Psoas muscle (tissue), 8 donors: ENCODE data around the gene OSGIN1. TPM values are rescaled to one million over a fixed set of nuclear protein-coding genes. Genes with fewer than 3 reads are reported as not detected.

Source experiments
- ATAC-seq, 4 donors: fragments of 200-7000 bp; cut with Tn5 transposase; one replicate each; pipeline ENCODE4 v1.9.1; 2020; ENCODE audit warnings: moderate library complexity in 3 of 4, mild to moderate bottlenecking in 2 of 4
- DNase-seq, 2 donors: peaks; one replicate each; pipeline ENCODE4 v3.0.0-alpha.2; 2020
- H3K27ac ChIP-seq: fragments of 200-600 bp; one replicate; pipeline ENCODE4 v1.8.0; 2022
- H3K27me3 ChIP-seq, 3 donors: fragments of 200-600 bp in 1 of 3; one replicate each; pipeline versions ENCODE4 v1.6.1 to v1.8.0; 2013 to 2022; ENCODE audit warnings: low read length in 2 of 3, mild to moderate bottlenecking in 2 of 3, moderate library complexity in 1 of 3; ENCODE audit not compliant: insufficient read depth in 3 of 3
- H3K36me3 ChIP-seq, 2 donors: fragments of 200-600 bp in 1 of 2; one replicate each; pipeline versions ENCODE4 v1.6.1 to v1.8.0; 2013 to 2022; ENCODE audit warnings: low read depth in 1 of 2, mild to moderate bottlenecking in 1 of 2, moderate library complexity in 1 of 2; ENCODE audit not compliant: insufficient read depth in 1 of 2
- H3K4me1 ChIP-seq: fragments of 200-600 bp; one replicate; pipeline ENCODE4 v1.8.0; 2022
- H3K4me3 ChIP-seq: fragments of 200-600 bp; one replicate; pipeline ENCODE4 v1.8.0; 2022; ENCODE audit warnings: mild to moderate bottlenecking
- H3K9me3 ChIP-seq: fragments of 200-600 bp; one replicate; pipeline ENCODE4 v1.8.0; 2022
- CTCF ChIP-seq: fragments of 200-600 bp; IDR thresholded peaks from one replicate; pipeline ENCODE4 v1.8.0; 2022; ENCODE audit warnings: antibody characterized with exemption
- WGBS, 3 donors: extraction: QIAGEN DNeasy Blood & Tissue Kit; methylation state at CpG; one replicate each; pipeline versions ENCODE4 v1.1.6 to v1.1.7; 2013; 5-methylcytosine and 5-hydroxymethylcytosine counted together
- intact Hi-C, 2 donors: fragments of 100-400 bp; cut with DNase I; formaldehyde crosslinking; loops; one replicate each; pipeline versions ENCODE4 v1.11.0 to v1.14.2; 2022
- polyA plus RNA-seq, 3 donors: library from polyadenylated mRNA; stranded (reverse); fragments of 200-250 nt; gene quantifications; one replicate each; pipeline ENCODE4 v1.2.3, GENCODE V29; 2013
- total RNA-seq, 4 donors: library from RNA; stranded (reverse); fragmentation: NEBNext Ultra II Directional in 2 of 4; extraction: Animal tissue kit (Norgen Biotek cat#: 25700) in 2 of 4; gene quantifications; one replicate each; pipeline versions ENCODE4 v1.2.1 to v1.2.4, GENCODE V29; 2021 to 2023
- donor health status: healthy with polysubstance abuse.
- donor health status: DM: no; HTN: no; CAD: no; lungs with moderate emphysema.
- donor health status: Bipolar disorder and iron deficiency.
- donor health status: healthy.
- donor health status: DM: yes; HTN: yes; CAD: no.
- donor health status: DM: no; HTN: no; CAD: no.
- donor health status: DM: no; HTN: no; CAD: no.
- donor health status: DM: yes; HTN: yes; CAD: no.

The OSGIN1 gene
- total and polyA plus RNA-seq, 7 donors, result 10.4 to 39.4 (median 25.1) TPM

DNA sequence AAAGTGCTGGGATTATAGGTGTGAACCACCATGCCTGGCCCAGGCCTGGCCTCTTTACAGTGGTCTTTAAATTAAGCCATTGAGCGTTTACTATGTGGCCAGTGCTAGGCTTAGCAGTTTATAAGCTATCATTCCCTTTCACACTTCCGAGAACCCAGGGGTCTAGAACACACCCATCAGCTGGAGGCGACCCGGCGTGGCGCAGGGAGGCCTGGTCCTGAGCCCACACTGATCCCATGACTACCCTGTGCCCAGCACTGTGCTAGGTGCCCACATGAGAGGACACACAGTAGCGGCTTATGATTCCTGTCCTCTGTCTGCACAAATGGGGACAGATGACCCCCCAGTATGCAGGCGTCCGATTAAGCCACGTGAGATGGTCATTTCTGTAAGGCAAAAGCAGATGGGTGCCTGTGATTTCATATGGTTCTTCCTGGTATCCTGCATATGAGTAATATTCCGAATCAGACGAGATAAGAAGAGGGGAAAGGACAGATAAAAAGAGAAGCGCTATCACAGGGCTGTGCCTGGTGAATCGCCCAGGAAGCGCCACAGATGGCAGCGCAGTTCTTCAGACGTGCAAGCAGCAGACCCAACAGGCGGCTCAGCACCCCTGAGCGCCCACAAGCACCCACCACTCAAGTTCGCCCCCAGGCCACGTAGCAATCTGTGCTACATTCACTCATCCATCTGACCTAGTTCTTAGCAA is 5.3 kb downstream of the OSGIN1 start:
- H3K4me3 ChIP-seq, result no peak overlapping the region
- H3K9me3 ChIP-seq, result no peaks in the 10 kb centered on the region
- peaks cover 22% of the 10 kb centered on the region for H3K4me1 ChIP-seq
- no peak for TF ChIP-seq CTCF
- DNase-seq, result no peak
- intact Hi-C loops, result loop anchor here (5.0 to 10.0 kb wide), 3 partner anchors 104 to 227 kb away; partner anchors contain the start of gene TAF1C (in 1 of the 2)
- WGBS, 3 donors, result 82 to 88% (median 88%) methylated on average over 21 of the region's 21 CpGs
- H3K36me3 ChIP-seq, result peaks cover 12 to 61% of the 10 kb centered on the region in 2 donors
- H3K27me3 ChIP-seq, result no peaks in the 10 kb centered on the region
- peak overlapping the region; percentile 24 for H3K27ac ChIP-seq
- ATAC-seq, result no peak

DNA sequence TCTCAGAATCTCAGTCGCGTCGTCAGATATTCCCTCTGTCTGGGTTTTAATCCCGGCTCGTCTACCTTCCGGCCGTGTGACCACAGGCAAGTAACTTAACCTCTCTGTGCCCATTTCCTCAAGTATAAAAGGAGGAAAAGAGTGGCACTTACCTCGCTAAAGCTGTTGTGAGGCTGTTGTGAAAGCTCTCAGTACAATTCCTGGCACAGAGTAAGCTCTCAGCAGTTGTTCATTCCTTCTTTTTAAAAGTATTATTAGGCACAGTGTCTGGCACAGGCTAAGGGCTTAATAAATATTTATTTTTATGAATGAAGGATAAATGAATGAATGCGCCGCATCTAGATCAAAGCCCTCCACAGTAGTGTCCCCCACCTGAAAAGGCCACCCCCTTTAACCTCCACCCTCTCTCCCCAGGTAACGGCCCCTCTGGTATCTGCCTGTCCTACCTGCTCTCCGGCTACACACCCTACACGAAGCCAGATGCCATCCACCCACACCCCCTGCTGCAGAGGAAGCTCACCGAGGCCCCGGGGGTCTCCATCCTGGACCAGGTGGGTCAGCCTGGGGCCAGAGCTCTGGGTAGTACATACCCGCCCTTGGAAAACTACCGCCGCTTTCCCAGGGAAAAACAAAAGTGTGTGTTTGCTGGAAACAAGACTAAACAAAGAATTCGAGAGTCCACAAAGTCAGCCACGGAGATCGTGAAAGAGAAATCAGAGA is 6.0 kb downstream of the OSGIN1 start:
- no peaks in the 10 kb centered on the region for H3K9me3 ChIP-seq
- ATAC-seq (peak in 3 of 4 donors; percentile 33 to 52 (median 34)), DNase-seq (no peak)
- H3K27ac ChIP-seq, result peak overlapping the region; percentile 54
- WGBS, 3 donors, result 56 to 71% (median 61%) methylated on average over 21 of the region's 21 CpGs
- H3K4me1 ChIP-seq, result peaks cover 22% of the 10 kb centered on the region
- no peaks in the 10 kb centered on the region for H3K27me3 ChIP-seq
- no peak overlapping the region for H3K4me3 ChIP-seq
- TF ChIP-seq CTCF, result no peak
- peaks cover 12 to 68% of the 10 kb centered on the region in 2 donors for H3K36me3 ChIP-seq
- intact Hi-C loops, result loop anchor here (5.0 to 10.0 kb wide), 3 partner anchors 103 to 226 kb away; partner anchors contain the start of gene TAF1C (in 1 of the 2)

- no peak for TF ChIP-seq CTCF
- DNase-seq (peak in 1 of 2 donors; percentile 67), ATAC-seq (peak; percentile 55 to 70 (median 68))
- Histone ChIP-seq H3K27ac (peak overlapping the region; percentile 54), H3K36me3 (peaks cover 12 to 76% of the 10 kb centered on the region in 2 donors), H3K9me3 (no peaks in the 10 kb centered on the region), H3K4me1 (peaks cover 17% of the 10 kb centered on the region), H3K4me3 (no peak overlapping the region), H3K27me3 (no peaks in the 10 kb centered on the region)
- intact Hi-C loops, result loop anchor here (5.0 to 10.0 kb wide), 3 partner anchors 102 to 225 kb away; partner anchors contain the start of gene TAF1C (in 2 of the 2)
- 64 to 72% (median 66%) methylated on average over 12 of the region's 12 CpGs for WGBS, 3 donors
Measured at GRCh38 chr16:83959656-83960434, 6.8 kb downstream of the OSGIN1 start.

DNA sequence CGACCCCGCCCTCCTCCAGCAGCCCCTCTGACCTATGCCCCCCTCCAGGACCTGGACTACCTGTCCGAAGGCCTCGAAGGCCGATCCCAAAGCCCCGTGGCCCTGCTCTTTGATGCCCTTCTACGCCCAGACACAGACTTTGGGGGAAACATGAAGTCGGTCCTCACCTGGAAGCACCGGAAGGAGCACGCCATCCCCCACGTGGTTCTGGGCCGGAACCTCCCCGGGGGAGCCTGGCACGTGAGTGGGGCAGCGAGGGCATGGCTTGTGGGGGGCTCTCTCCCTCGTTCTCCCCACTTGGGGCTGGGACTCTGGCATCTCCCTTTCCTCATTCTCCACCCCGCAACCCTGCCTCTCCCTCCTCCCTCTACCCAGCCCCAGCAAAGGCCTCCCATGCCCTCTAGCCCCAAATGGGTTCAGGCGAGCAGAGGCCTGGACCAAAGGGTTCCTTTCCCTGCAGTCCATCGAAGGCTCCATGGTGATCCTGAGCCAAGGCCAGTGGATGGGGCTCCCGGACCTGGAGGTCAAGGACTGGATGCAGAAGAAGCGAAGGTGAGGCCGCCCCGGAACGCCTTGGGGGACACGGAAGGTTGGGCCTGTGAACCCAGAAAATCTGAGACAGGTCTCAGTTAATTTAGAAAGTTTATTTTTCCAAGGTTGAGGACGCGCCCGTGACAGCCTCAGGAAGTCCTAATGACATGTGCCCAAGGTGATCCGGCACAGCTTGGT is 7.6 kb downstream of the OSGIN1 start:
- ATAC-seq, result no peak
- no peak for TF ChIP-seq CTCF
- DNase-seq, result no peak
- intact Hi-C loops, result loop anchor here in 1 of 2 donors (10.0 kb wide), 1 partner anchor 224 kb away; the partner anchor contains the start of gene TAF1C
- WGBS, 3 donors, result 90 to 95% (median 93%) methylated on average over 29 of the region's 29 CpGs
- peaks cover 15 to 85% of the 10 kb centered on the region in 2 donors for H3K36me3 ChIP-seq
- H3K27ac ChIP-seq, result no peak overlapping the region
- H3K9me3 ChIP-seq, result no peaks in the 10 kb centered on the region
- H3K27me3 ChIP-seq, result no peaks in the 10 kb centered on the region
- H3K4me3 ChIP-seq, result no peak overlapping the region
- H3K4me1 ChIP-seq, result peaks cover 9% of the 10 kb centered on the region
